GM21529 (cell line): ENCODE data around the gene FN3K.

Experiments
- ATAC-seq: cut with Tn5 transposase; IDR thresholded peaks from one replicate; pipeline ENCODE4 v1.9.1; 2021; ENCODE audit not compliant: unreplicated experiment

FN3K gene

DNA sequence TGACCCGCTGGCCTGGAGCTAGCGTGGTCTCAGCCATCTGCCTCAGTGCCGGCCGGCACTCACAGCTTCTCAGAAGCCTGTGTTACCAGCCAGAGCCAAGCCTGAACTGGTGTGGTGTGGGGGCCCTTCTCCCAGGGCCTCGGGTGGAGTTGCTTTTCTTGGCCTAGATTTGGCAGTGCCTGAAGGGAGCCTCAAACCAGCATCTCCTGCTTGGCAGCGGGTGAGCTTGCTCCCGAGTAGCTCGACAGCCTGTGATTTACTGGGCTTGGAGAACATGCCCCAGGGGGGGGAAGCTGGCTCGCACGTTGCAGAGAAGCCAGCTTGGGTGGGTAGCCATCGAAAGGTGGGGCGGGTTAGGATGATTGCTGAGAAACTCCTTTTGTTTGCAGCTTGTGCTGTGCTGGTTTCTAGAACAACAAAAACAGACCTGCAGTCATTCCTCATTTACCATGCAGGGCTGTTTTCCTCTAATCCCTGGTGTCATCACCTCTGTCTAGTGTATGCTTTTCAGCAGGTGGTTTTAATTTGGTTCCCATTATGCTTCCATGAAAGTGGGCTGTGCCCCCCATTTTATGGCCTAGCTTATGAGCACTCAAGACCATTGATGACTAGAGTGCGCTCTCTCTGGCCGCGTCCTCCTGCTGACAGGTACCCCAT is 58.7 kb downstream of the FN3K start:
- no peak for ATAC-seq

GRCh38 chr17:82794781-82795482 is 59.5 kb downstream of the FN3K start:
- no peak for ATAC-seq

- ATAC-seq = no peak
These were observed 60.2 kb downstream of the FN3K start for GRCh38 chr17:82795615-82796014.

- no peak for ATAC-seq
These were observed 61.6 kb downstream of the FN3K start for GRCh38 chr17:82797061-82797460.

- ATAC-seq = no peak
These were observed 63.3 kb downstream of the FN3K start for GRCh38 chr17:82798752-82799151.

- ATAC-seq = no peak
These were observed 64.2 kb downstream of the FN3K start for GRCh38 chr17:82799591-82799990.
